Measurements from ENCODE around the gene PDCD4. TPM values are rescaled to one million over a fixed set of nuclear protein-coding genes. Genes with fewer than 3 reads are reported as not detected.

Gene PDCD4
- total and polyA plus RNA-seq, 2 of the 13 experiments (the other 11 are each of a cell fraction or from before 2014, with no cell fraction given), result 22.8 to 56.2 TPM

GRCh38 chr10:110872145-110872983, 636 bp downstream of the PDCD4 start (continued):
- TF ChIP-seq SKIL (CRISPR knock-in tag; IDR thresholded peaks at IDR 0.05; ENCODE audit: borderline replicate concordance), result 0 out of 2 replicates have a peak, but pooled peaks have one; percentile 15
- TF ChIP-seq HDAC2 (CRISPR knock-in tag; IDR thresholded peaks at IDR 0.05), result peak; percentile 6; the same call in 1 of the 2 replicates
- no peak for TF ChIP-seq ZMYM3 (CRISPR knock-in tag; IDR thresholded peaks at IDR 0.05)
- no peak for TF ChIP-seq MYNN (CRISPR knock-in tag; IDR thresholded peaks at IDR 0.05; ENCODE audit: low read depth)
- TF ChIP-seq XBP1 (CRISPR knock-in tag; IDR thresholded peaks at IDR 0.05), result no peak
- no peak for TF ChIP-seq ZNF616 (CRISPR knock-in tag; IDR thresholded peaks at IDR 0.05; ENCODE audit: low read depth)
- peak; percentile 45; the same call in 1 of the 2 replicates for TF ChIP-seq ZMYM4 (CRISPR knock-in tag; IDR thresholded peaks at IDR 0.05)
- no peak for TF ChIP-seq ZNF143 (CRISPR knock-in tag; IDR thresholded peaks at IDR 0.05)
- no peak for TF ChIP-seq GLMP (CRISPR knock-in tag; IDR thresholded peaks at IDR 0.05; ENCODE audit: borderline replicate concordance)
- no peak for TF ChIP-seq HNF4G (IDR thresholded peaks at IDR 0.05; ENCODE audit: borderline replicate concordance, low read depth, low read length)
- 0 out of 2 replicates have a peak, but pooled peaks have one; percentile 33 for TF ChIP-seq HNF4G (CRISPR knock-in tag; IDR thresholded peaks at IDR 0.05; ENCODE audit: borderline replicate concordance, low read depth)
- TF ChIP-seq PAX8 (CRISPR knock-in tag; IDR thresholded peaks at IDR 0.05; ENCODE audit: borderline replicate concordance), result no peak
- no peak for TF ChIP-seq ZBTB33 (CRISPR knock-in tag; IDR thresholded peaks at IDR 0.05)
- no peak; the same call in 1 of the 2 replicates for TF ChIP-seq ZSCAN12 (CRISPR knock-in tag; IDR thresholded peaks at IDR 0.05)
- no peak; the same call in none of the 2 replicates for TF ChIP-seq GATAD2A (CRISPR knock-in tag; IDR thresholded peaks at IDR 0.05)
- TF ChIP-seq ZNF251 (CRISPR knock-in tag; IDR thresholded peaks at IDR 0.05), result no peak
- no peak for TF ChIP-seq GRHL1 (CRISPR knock-in tag; conservative IDR thresholded peaks at IDR 0.05)
- no peak for TF ChIP-seq KLF15 (CRISPR knock-in tag; IDR thresholded peaks at IDR 0.05; ENCODE audit: borderline replicate concordance)
- no peak; the same call in 1 of the 2 replicates for TF ChIP-seq RXRA (CRISPR knock-in tag; IDR thresholded peaks at IDR 0.05)
- TF ChIP-seq PBX3 (CRISPR knock-in tag; IDR thresholded peaks at IDR 0.05; ENCODE audit: borderline replicate concordance), result no peak
